Colonic mucosa (tissue), 4 donors: ENCODE measurements around the gene CPNE1. TPM values are rescaled to one million over a fixed set of nuclear protein-coding genes. Genes with fewer than 3 reads are reported as not detected.
"Not testable (repeated sequence)": the region's sequence is repeated elsewhere in the genome, so short reads cannot be mapped to it uniquely, and the experiment has no call there.

Source experiments
- DNase-seq: peaks from one replicate; pipeline ENCODE4 v3.0.0-alpha.2; 2020
- H3K27ac ChIP-seq: fragments of 200-600 bp; one replicate; pipeline ENCODE4 v1.8.0; 2021
- H3K27me3 ChIP-seq: fragments of 200-600 bp; one replicate; pipeline ENCODE4 v1.8.0; 2021
- H3K36me3 ChIP-seq: fragments of 200-600 bp; one replicate; pipeline ENCODE4 v1.8.0; 2021
- H3K4me1 ChIP-seq: fragments of 200-600 bp; one replicate; pipeline ENCODE4 v1.8.0; 2021; ENCODE audit warnings: mild to moderate bottlenecking
- H3K4me3 ChIP-seq: fragments of 200-600 bp; one replicate; pipeline ENCODE4 v1.8.0; 2021
- H3K9ac ChIP-seq, 2 donors: one replicate each; pipeline ENCODE4 v1.7.0; 2013; ENCODE audit warnings: control low read depth in 2 of 2, low read depth in 2 of 2, low read length in 2 of 2
- H3K9me3 ChIP-seq: fragments of 200-600 bp; one replicate; pipeline ENCODE4 v1.8.0; 2021
- intact Hi-C: fragments of 100-400 bp; cut with DNase I; formaldehyde crosslinking; loops from one replicate; pipeline ENCODE4 v1.14.1; 2022
- total RNA-seq, 2 donors: library from RNA; stranded (reverse); fragmentation: NEBNext Ultra II Directional in 1 of 2; extraction: Animal tissue kit (Norgen Biotek cat#: 25700) in 1 of 2; gene quantifications; one replicate each; pipeline ENCODE4 v1.2.1, GENCODE V29; 2021
- TF ChIP-seq, protein P1 (sequence below): fragments of 200-600 bp; IDR thresholded peaks from one replicate; pipeline ENCODE4 v1.8.0; 2022; ENCODE audit warnings: antibody characterized with exemption, mild to moderate bottlenecking
- donor health status: healthy.
- donor health status: DM: no; HTN: no; CAD: no.
- donor health status: DM: no; HTN: no; CAD: no.

Gene CPNE1
- total RNA-seq, 2 donors from 2014 or later: 137 to 152 TPM

DNA sequence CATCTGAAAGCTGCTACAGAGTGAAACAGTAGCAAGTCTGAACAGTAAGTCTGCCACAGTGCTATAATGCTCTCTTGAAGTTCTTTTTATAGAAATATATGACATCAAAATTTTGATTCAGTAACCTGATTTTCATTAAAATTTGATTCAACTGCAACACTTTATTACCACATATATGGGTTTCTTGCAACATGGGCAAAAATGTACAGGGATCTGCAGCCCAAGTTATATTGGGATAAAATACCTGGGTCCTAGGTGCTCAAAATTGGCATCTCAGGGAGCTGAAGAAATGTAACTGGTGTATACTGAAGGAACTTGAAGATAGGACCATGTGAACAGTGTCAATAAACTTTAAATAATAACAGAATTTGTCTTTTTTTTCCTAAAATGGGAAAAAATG, 45.3 kb upstream of the CPNE1 start:
- Histone ChIP-seq H3K27me3 (no peaks in the 10 kb centered on the region), H3K4me3 (no peak overlapping the region), H3K9me3 (no peaks in the 10 kb centered on the region), H3K36me3 (peaks cover 65% of the 10 kb centered on the region), H3K9ac (no peak overlapping the region), H3K4me1 (no peaks in the 10 kb centered on the region), H3K27ac (no peak overlapping the region)
- TF ChIP-seq, protein P1, sequence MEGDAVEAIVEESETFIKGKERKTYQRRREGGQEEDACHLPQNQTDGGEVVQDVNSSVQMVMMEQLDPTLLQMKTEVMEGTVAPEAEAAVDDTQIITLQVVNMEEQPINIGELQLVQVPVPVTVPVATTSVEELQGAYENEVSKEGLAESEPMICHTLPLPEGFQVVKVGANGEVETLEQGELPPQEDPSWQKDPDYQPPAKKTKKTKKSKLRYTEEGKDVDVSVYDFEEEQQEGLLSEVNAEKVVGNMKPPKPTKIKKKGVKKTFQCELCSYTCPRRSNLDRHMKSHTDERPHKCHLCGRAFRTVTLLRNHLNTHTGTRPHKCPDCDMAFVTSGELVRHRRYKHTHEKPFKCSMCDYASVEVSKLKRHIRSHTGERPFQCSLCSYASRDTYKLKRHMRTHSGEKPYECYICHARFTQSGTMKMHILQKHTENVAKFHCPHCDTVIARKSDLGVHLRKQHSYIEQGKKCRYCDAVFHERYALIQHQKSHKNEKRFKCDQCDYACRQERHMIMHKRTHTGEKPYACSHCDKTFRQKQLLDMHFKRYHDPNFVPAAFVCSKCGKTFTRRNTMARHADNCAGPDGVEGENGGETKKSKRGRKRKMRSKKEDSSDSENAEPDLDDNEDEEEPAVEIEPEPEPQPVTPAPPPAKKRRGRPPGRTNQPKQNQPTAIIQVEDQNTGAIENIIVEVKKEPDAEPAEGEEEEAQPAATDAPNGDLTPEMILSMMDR: no peak
- DNase-seq: no peak
- intact Hi-C loops: no loop called here

DNA sequence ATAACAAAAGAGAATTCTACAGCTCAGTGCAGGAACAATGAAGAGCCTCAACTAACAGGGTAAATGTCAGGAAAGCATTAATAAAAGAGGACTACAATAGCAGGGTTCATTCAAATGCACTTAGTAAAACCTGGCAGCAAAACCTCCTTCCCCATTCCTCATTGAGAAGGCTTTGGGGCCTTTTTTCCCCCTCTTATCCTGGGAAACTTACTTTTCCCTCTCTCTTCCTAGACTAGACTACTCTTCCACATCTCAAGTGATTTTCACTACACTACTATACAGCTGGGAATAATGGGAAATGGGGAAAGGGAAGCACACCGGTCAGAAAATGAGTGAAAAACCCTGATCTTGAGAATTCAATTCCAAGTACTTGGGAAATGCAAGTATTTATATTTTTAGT, 44.6 kb upstream of the CPNE1 start:
- Histone ChIP-seq H3K36me3 (peaks cover 66% of the 10 kb centered on the region), H3K9me3 (no peaks in the 10 kb centered on the region), H3K4me1 (no peaks in the 10 kb centered on the region), H3K9ac (no peak overlapping the region), H3K4me3 (no peak overlapping the region), H3K27ac (no peak overlapping the region), H3K27me3 (no peaks in the 10 kb centered on the region)
- DNase-seq: no peak
- intact Hi-C loops: loop anchor here (10.0 kb wide), 1 partner anchor 244 kb away; no protein-coding TSS in a partner anchor
- TF ChIP-seq, protein P1: no peak

DNA sequence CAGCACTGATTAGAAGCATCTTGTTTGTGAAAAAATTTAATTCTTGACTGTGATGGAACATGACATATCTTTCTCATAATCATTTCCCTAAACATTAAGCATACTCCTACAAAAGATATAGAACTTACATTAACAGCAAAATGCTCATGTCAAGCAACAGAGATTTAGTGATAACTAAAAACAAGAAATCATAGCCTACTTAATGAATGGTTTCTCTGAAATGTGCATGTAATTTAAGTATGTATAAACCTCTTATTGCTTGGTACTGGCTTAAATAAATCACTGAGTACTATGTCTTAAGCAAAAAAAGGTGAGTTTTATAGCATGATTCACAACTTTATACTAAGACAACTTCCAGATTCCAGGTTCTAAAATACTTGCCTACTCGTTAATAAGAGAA, 43.8 kb upstream of the CPNE1 start:
- intact Hi-C loops: loop anchor here (10.0 kb wide), 1 partner anchor 244 kb away; no protein-coding TSS in a partner anchor
- peaks cover 70% of the 10 kb centered on the region for H3K36me3 ChIP-seq
- TF ChIP-seq, protein P1: no peak
- no peak overlapping the region for H3K9ac ChIP-seq
- H3K27me3 ChIP-seq: no peaks in the 10 kb centered on the region
- no peaks in the 10 kb centered on the region for H3K4me1 ChIP-seq
- H3K27ac ChIP-seq: no peak overlapping the region
- no peak overlapping the region for H3K4me3 ChIP-seq
- no peak for DNase-seq
- H3K9me3 ChIP-seq: no peaks in the 10 kb centered on the region

DNA sequence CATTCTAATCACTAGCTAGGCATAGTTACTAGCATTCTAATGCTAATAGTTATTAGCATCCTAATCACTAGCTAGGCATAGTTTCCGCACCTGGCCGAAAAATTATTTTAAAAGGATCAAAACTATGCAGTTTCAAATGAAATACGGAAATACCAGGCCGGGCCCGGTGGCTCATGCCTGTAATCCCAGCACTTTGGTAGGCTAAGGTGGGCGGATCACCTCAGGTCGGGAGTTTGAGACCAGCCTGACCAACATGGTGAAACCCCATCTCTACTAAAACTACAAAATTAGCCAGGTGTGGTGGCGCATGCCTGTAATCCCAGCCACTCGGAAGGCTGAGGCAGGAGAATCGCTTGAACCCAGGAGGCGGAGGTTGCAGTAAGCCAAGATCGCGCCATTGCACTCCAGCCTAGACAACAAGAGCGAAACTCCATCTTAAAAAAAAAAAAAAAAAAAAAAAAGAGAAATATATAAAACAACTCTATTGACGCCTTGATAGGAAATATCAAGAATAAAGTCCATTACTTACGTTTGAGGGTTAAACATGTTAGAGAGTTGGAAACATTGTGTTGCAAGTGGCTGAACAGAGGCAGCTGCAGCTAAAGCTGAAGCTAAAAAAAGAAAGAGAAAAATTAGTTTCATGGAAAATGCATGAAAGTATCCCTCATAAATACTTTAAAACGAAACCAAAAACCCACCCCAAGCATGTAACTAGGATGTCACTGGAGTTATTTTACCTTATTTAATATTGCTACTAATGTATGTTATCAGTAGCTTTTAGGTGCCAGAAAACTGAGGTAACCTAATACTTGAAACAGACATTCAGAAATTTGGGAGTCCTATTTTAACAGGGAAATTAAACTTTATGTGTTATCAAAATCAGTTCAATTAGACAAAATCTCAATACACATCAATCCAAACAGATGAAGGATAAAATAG, 42.2 kb upstream of the CPNE1 start:
- intact Hi-C loops: loop anchor here (10.0 kb wide), 1 partner anchor 242 kb away; no protein-coding TSS in a partner anchor
- not testable (repeated sequence) for H3K9ac ChIP-seq, H3K4me3 ChIP-seq, DNase-seq, H3K9me3 ChIP-seq, H3K4me1 ChIP-seq, H3K27me3 ChIP-seq, H3K27ac ChIP-seq
- peaks cover 57% of the 10 kb centered on the region for H3K36me3 ChIP-seq

DNA sequence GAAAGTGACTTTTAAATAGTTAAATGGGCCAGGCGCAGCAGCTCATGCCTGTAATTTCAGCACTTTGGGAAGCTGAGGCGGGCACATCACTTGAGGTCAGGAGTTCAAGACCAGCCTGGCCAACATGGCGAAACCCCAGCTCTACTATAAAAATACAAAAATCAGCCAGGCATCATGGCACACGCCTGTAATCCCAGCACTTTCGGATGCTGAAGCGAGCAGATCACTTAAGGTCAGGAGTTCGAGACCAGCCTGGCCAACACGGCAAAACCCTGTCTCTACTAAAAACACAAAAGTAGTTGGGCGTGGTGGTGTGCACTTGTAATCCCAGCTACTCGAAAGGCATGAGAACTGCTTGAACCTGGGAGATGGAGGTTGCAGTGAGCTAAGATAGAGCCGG, 41.2 kb upstream of the CPNE1 start:
- not testable (repeated sequence) for H3K9ac ChIP-seq, H3K4me1 ChIP-seq, H3K9me3 ChIP-seq, H3K27me3 ChIP-seq, H3K4me3 ChIP-seq, DNase-seq, H3K27ac ChIP-seq
- intact Hi-C loops: loop anchor here (10.0 kb wide), 1 partner anchor 241 kb away; no protein-coding TSS in a partner anchor
- peaks cover 50% of the 10 kb centered on the region for H3K36me3 ChIP-seq

DNA sequence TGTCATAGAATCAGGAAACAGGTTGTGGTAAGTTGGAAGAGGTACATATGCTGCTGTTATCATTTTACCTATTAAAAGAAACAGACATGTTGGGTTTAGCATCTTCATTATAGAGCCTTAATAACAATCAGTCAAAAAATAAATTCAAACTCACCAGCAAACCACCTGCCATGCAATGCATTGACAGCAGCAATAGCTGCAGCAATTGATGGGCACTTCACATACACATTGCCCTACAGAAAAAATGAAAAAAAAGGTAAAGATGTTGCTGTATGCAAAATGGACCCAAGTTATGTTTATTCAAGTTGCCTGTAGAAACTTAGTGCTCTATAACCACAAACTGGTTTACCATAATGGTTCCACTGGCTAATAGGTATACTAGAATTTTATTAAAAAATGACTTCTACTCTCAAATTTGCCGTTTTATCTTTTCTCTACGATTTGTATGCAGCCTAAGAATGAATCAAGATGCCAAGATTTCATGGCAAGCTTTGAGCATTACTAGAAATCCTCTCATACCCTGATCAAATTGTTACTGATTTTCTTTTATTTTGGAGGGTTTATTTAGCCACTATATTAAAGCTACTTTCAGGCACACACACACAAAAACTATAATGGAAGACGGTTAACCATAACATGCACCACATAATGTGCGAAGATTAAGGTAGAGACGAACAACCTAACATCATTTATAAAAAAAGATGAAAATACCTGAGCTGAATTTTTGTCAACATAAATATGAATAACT, 40.0 kb upstream of the CPNE1 start:
- TF ChIP-seq, protein P1: no peak
- Histone ChIP-seq H3K27me3 (no peaks in the 10 kb centered on the region), H3K9ac (no peak overlapping the region), H3K4me1 (no peaks in the 10 kb centered on the region), H3K4me3 (no peak overlapping the region), H3K36me3 (peaks cover 40% of the 10 kb centered on the region), H3K9me3 (no peaks in the 10 kb centered on the region), H3K27ac (no peak overlapping the region)
- intact Hi-C loops: loop anchor here (10.0 kb wide), 1 partner anchor 240 kb away; no protein-coding TSS in a partner anchor
- DNase-seq: no peak
